Transverse colon (tissue), 3 donors: Measurements from ENCODE around the gene PCDH17.

Source experiments
- CTCF ChIP-seq, 5 experiments: fragments of 200-600 bp in 3 of 5; fragments of 450-650 bp in 2 of 5; sonication (generic) in 3 of 5; IDR thresholded peaks; 1 replicate in 2 of 5; 2 replicates in 3 of 5; pipeline ENCODE4 v1.5.1; 2016 to 2017; ENCODE audit warnings: antibody characterized with exemption in 5 of 5, inconsistent platforms in 3 of 5, mild to moderate bottlenecking in 2 of 5, moderate library complexity in 1 of 5
- POLR2A ChIP-seq: fragments of 450-650 bp; IDR thresholded peaks from one replicate; pipeline ENCODE4 v1.6.1; 2016; ENCODE audit warnings: antibody characterized with exemption, mild to moderate bottlenecking, moderate library complexity

- TF ChIP-seq POLR2A: no peak
- TF ChIP-seq CTCF (IDR thresholded peaks at IDR 0.05): no peak
Measured at GRCh38 chr13:57611969-57612368, 19.6 kb upstream of the PCDH17 start.
